Measurements from ENCODE around the gene ZCCHC14.

GRCh38 chr16:87422106-87422505, 70.7 kb downstream of the ZCCHC14 start:
- TF ChIP-seq CTCF (IDR thresholded peaks at IDR 0.05), result no peak
- no peak for TF ChIP-seq EP300 (IDR thresholded peaks at IDR 0.05)
- TF ChIP-seq POLR2A (IDR thresholded peaks at IDR 0.05; ENCODE audit: low read depth), result no peak

Measured in esophagus muscularis mucosa (tissue), 4 donors.